GM18909 (cell line): Measurements from ENCODE around the gene ERC2.

ENCODE experiments used
- ATAC-seq: cut with Tn5 transposase; IDR thresholded peaks from one replicate; pipeline ENCODE4 v1.9.1; 2021; ENCODE audit warnings: mild to moderate bottlenecking; ENCODE audit not compliant: unreplicated experiment, poor library complexity

The ERC2 gene

DNA sequence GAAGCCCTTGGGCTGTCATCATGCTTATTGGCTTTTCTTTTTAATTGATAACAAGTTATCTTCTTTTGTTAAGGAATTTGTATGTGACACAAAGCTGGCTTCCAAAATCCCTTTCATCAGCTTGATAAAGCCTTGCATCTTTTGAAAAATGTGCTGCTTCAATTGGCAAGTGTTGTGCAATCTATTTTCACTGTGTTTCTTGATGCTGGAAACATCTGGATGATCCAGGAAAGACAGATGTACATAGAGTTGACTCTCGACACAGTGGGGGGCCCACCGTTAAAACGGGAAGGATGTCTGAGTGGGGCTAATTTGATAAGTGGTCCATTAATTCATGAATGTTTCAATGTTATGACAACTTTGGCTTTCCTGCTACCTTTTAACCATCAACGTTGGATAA, 822.8 kb downstream of the ERC2 start:
- ATAC-seq = no peak

DNA sequence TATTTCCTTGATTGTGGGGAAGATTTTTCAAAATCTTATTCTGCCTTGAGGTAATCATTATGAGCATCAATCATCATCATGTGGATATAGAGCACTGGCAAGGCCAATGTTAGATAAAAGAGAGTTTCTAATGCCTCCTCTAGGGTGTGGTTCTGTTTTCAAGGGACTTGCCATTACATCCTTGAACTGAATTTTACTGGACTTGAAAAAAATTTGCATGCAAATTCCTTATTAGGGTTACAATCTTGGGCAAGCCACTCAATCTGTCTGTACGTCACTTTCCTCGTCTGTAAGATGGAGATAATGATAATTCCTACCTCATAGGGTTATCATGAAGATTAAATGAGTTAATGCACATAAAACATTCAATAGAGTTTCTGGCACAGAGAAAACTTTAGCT, 825.0 kb downstream of the ERC2 start:
- no peak for ATAC-seq

DNA sequence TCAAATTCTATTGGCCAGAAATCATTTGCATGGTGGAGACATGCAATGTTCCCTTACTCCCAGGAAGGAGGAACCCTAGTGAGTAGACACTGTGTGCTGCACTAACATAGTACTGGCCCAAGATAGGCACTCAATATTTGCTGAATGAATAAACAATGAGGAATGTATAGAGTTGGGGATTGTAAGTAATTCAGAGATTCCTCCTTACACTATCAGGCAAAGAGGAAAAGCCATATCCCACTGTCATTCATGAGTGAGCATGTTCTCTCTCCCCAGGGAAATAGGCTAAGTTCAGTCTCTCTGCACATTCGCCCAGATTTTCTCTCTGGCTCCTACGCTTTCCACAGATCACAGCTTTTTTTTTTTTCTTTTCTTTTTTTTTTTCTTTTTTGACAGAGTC, 826.3 kb downstream of the ERC2 start:
- ATAC-seq = no peak

DNA sequence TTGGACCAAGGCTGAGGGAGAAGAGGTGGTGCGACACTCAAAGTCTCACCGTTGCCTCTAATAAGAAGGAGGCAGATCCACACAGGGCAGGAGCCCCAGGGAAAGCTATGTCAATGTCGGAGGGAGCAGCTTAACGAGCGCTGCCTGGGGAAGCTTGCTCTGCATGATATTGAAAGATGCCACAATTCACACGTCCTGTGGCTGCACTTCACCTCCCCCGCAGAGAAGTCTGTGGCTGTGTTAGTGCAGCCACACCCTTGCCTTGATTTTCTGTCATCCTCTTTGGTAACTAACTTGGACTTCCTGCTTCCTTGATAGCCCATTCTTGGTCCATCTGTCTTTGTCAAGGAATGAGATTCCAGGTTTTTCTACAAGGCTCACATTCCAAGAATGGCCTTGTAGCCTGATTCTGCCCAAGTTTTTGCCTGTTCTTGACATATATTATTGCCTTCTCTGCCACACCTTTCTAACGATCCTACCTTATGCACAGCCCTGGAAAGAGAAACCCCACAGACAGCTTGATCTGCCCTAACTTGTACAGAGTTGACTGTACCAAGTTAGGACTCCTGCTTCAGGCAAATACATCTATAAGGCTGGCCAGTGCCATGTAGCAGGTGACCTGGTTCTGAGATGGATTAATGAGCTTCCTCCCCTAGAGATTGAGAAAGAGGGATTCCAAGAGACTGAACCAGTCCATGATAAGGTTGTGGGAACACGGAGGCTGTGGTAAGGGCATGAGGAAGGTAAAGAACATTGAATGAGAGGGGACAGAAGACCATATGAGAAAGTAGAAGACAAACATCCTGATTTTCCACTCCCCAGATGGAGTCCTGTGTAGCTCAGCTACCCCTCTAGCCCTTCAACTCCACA, 828.1 kb downstream of the ERC2 start:
- ATAC-seq = no peak

DNA sequence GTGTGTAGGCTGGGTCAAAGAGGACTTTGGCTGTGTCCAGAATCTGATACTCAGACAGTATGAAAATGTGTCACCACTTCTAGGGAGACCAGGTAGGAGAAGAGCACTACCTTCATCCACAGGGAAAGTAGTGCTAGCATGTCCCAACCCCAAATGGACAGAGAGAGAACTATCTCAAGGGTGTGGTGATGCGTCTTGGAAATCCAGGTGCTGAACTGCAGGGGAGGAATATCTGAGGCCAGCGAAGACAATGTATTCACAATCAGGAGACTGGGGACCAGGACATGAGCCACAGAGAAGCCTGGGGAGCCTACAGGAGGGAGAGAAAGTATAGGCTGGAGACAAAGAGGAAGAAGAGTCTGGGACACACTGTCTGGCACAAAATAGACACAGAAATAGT, 829.1 kb downstream of the ERC2 start:
- no peak for ATAC-seq

DNA sequence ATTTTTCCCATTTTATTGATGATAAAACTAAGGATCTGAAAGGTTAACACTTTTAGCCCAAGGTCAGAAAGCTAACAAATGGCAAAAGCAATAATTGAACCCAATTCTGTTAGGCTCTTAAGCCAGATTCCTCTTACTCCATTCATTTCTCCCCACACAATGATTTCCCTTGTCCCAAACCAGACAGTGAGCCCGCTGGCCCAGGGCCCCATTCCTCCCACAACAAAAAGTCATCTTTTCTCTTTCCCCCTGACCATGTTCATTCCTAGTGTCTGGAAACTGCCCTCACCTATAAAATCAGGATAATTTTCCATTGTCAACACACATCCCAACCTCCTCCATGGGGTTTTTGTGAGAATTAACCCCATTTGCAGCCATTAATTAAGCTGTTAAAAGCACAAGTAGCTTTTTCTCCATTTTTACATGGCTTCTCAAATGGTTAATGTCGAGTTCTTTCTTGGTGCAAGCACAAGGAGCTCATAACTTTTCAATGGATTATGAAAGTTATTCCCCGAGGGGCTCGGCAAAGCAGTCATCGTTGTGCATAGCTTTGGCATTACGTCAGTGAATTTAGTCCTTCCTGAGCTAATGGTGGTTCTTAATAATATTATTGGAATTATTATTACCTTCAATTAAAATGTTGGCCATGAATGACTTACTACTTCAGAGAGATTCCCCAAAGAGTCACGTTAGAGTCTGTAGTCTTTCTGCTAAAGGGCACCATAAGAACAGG, 830.2 kb downstream of the ERC2 start:
- no peak for ATAC-seq

DNA sequence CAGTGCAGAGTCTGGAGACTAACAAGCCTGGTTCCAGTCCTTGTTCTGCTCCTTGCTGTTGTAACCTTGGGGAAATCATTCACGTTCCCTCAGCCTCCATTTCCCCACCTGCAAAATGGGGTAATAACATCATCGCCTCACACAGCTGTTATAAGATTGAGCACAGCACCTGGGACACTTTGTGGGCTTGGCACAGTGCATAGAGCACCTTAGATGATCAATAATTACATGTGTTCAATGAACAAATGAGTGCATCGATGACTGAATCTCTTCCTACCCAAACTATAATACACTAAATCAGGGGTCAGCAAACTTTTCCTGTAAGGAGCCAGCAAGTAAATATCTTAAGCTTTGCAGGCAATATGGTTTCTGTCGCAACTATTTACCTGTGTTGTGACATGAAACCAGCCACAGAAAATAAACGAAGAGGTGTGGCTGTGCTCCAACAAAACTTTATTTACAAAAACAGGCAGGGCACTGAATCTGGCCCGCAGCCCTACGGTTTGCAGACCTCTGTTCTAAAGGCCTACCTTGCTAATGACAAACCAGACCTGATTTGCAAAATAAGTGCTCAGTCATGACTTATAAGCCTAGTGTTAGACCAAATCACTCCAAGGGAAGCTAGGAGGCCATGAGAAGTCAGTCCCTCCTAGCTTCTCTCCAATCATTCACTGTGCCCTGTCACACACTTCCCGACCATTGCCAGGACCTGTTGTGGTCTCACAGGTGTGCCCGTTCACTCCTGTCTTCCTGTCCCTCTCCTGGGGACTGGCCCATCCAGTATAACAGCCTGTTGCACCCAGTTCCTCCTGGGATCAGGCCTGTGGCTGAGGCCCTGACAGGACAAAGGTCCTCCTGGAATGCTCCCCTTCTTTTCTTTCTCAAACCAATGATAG, 831.7 kb downstream of the ERC2 start:
- ATAC-seq = no peak

DNA sequence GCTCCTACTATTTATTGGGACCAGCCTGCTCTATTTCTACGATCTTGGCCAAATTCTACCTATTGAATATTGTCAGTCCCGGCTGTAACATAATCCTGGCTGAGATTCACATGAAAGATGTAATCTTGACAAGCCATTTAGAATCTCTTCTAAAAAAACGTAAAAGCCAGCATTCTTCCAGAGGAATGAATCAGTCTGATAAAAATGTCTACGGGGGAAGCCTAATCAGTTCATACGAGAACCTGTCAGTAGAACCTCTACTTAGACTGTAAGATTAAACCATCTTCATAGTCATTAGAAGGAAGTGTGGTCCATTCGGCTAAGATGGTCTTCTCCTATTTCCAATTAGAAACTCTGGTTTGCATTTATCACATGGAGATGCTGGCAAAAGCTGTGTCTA, 833.9 kb downstream of the ERC2 start:
- no peak for ATAC-seq

DNA sequence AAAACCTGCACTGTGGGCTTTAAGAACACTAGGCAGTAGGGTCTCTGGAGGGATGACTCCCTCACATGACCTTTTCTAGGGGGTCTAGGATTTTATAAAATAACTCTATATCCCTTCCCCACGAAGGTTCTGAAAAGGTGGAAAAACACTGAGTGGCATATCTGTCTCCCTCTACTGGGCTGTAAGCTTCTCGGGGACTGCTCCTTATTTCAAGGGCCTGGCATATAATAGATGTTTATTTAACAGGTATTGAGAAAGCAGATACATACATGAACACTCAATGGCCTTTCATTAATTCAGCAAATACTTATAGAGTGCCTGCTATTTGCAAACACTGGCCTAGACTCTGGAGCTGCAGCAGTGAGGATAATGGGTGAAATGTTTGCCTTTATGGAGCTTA, 834.9 kb downstream of the ERC2 start:
- no peak for ATAC-seq

DNA sequence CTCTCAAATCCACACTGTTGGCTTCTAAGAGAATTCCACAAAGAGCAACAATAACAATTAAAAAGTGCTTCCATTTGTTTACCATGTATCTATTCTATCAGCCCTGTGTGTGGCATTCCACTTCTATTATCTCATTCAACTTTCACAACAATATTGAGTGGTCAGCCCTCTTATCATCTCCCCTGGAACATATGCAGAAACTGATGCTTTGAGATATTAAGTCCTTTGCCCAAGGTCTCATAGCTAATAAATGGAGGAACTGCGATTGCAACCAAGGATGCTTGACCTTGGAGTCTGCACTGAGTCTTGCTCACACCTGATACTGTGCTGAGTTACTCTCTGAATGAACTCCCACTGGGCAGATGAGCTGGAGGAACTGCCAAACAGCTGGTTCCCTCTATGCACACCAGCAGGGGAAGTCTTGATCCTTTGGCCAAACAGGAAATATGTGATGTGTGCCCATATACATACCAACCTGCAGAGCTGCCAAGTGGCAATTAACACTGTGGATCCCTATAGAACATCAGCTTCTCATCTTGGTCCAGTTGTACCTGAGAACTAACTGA, 836.4 kb downstream of the ERC2 start:
- ATAC-seq = no peak

DNA sequence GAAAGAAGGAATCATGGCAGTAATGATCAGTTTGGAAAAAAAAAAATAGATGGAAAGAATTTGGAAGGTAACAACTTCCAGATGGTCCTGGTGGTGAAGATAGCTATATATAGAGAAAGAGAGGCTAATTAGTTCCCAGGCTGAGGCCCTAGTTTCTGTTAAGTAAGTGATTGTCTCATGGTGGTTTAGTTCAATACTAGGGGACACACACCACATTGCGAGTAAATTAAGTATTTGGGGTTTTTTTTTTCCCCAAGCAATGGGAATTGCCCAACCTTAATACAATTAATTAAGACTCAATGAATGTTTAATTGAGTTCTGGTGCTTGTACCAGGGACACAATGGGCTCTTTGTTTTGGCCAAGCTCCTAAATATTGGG, 837.4 kb downstream of the ERC2 start:
- ATAC-seq = no peak

DNA sequence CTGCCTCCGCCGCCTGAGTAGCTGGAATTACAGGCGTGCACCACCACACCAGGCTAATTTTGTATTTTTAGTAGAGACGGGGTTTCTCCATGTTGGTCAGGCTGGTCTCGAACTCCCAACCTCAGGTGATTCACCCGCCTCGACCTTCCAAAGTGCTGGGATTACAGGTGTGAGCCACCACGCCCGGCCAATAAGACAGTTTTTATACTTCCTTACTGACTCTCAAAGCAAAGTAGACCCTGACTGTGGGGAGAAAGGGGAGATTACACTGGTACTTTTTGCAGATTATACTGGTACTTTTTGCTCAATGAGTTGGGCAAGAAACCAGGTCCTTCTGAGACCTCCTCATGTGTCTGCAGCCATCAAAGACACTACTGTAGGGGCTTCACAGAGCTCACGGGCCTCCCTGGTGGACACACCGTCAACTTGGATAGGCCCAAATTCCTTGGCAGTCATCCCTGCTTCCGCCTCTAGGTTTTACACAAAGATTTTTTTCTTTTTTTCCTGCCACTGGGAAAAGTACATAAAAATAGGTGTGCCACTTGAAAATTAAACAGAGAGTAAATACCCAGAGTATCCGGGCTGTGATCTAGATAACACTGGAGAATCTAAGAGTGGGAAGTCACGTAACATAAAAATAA, 837.9 kb downstream of the ERC2 start:
- no peak for ATAC-seq

DNA sequence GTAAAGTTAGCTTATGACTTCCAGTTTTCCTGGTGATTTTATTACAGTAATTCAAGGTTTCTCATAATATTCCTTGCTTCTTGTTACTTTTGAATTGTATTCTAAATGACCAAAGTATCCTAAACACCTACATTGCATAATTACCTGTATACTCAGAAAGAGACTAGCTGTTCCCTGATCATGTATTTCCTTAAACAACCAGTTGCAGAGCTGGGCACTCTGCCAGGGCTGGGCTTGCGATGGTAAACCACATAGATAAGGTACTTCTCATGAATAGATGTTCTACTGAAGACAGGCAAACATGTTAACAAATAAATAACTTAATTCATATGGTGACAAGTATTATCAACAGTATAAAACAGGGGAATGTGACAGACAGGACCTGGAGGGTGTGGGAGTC, 838.8 kb downstream of the ERC2 start:
- no peak for ATAC-seq

DNA sequence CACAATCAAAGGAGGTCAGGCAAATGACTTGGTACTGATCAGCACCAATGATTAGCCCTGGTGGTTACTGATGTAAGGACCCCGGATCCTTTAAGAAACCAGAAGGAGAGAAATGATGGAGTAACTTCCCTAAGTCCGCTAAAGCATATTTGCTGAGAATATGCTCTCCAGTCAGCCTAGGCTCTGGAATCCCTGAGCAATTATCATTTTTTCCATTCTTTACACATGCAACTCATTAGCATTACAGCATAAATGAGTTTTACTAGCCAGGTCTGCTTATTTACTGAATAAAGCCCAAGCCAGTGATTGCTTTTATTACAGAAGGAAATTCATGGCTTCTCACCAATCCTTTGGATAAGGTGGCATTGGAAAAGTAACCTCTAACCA, 842.0 kb downstream of the ERC2 start:
- no peak for ATAC-seq

DNA sequence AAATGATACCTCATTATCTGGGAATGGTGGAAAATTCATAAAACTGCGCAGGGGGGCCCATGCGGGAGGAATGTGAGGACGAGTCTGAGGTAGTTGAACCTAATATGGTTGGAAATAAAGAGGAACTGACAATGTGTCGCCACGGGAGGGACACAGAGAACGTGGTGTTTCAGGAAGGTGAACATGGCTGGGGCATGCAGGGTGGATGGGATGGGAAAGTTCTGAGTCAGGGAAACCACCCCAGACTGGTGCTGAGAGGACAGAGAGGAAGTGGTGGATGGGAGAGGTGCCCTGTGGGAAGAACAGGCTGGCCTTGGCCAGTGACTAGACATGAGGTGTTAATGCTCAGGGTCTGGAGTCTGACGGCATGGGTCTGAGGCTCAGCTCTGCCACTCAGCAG, 844.0 kb downstream of the ERC2 start:
- no peak for ATAC-seq

DNA sequence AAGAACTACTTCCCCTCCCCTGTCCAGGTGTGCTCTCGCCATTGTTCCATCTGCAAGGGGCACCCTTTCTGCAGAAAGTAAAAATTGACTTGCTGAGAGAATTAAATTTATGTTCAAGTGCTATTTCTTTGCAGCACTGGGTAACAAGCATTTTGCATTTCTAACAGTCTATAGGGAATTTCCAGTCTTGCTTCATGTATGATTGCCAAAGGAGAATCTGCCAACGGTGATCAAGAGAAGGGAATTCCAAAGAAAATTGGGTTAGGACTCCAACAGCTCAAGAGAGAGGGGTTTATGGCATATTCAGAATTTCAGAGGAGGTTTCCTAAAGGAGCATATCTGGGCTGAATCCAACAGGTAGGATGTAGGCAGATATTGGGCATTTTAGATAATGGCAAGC, 844.5 kb downstream of the ERC2 start:
- ATAC-seq = no peak

DNA sequence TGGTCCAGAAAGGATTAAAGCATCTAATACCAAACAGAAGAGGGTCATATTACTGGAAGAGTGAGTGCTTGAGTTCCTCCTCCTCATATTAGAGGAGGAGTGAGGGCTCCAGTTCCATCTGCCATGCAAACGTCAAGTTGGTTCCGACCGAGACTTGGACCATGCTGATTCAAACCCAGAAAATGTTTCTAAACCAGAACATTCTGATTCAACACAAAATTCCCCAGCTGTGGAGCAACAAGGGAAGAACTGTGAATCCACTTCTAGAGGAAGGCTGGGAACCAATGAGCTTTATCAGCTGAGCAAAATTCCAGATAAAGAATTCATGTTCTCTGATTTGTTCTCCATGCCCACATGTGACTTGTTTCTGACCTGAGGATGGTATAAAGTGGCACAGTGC, 845.5 kb downstream of the ERC2 start:
- ATAC-seq = no peak

DNA sequence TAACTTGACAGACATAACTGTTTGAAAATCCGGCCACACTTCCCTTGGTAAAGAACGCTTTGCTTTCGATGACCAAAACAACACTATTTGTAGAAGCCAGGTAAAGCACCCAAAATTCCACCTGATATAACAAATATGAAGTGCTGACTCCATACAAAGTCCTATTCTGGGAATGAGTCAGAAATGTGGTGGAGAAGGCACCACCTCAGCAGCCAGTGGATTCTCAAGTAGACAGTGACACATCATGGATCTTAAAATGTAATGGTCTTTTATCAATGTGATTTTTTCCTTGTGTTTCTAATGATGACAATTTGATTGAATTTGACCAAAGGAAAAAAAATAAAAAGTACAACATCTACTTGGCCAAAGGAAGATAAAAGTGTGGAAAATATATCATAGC, 846.2 kb downstream of the ERC2 start:
- no peak for ATAC-seq

DNA sequence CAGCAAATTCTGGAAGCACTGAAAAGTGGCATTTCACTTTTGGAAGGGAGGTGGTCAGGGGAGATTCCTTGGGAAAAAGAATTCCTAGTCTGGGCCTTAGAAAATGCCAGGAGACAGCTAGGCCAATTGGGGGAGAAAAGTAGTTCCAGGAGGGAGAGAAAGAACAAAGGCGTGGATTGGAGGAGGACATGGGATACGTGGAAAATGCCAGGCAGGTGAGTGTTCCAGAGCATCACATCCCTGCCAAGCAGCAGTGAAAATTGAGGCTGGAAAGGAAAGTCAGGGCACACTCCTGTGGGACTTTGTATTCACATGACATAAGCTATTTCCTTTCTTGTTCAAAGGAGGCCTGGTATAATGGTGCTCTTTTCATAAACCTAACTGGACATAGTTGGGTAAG, 846.6 kb downstream of the ERC2 start:
- ATAC-seq = no peak

DNA sequence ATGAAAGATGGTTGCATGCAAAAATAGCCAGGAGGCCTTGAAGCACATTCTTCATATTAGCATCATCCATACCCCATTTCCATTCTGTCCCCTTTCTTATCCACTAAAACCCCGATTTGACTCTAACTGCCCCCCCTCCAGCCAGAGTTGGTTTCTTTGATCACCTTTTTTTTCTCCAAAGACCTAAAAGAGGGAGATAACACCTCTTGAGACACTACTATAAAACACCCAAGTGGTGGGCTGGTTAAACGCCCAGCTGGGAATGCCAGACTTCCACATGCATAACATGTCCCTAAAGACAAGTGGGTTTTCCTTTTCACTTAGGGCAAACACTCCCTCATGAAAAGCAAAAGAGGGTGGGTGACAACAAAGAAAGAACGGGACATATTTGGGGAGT, 847.2 kb downstream of the ERC2 start:
- no peak for ATAC-seq
